ENCODE data around the gene LRRC15.
A peak's percentile ranks its signal among the peaks of the same experiment; 100 is the strongest.

LRRC15 gene

DNA sequence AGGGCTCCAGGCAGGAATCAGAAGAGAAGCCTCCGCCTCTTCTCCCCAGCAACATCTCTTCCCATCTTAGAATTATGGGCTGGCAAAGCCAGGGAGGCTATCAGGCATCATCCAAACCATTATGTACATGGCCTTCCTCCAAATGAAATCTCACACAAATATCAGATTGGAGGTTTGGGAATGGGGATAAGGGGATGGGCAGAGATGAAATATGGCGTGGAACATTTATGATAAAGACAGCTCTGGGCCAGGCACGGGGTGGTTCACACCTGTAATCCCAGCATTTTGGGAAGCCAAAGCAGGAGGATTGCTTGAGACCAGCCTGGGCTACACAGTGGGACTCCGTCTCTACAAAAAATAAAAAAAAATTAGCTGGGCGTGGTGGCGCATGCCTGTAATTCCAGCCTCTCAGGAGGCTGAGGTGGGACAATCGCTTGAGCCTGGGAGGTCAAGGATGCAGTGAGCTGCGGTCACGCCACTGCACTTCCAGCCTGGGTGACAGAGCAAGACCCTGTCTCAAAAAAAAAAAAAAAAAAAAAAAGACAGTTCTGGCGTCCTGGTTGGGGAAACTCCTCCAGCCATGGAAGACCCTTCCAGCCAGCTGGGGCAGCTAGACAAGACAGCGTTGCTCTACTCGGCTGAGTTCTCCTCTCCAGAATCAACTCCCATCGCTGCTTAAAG is 55.0 kb downstream of the LRRC15 start:
- no peak for DNase-seq

DNA sequence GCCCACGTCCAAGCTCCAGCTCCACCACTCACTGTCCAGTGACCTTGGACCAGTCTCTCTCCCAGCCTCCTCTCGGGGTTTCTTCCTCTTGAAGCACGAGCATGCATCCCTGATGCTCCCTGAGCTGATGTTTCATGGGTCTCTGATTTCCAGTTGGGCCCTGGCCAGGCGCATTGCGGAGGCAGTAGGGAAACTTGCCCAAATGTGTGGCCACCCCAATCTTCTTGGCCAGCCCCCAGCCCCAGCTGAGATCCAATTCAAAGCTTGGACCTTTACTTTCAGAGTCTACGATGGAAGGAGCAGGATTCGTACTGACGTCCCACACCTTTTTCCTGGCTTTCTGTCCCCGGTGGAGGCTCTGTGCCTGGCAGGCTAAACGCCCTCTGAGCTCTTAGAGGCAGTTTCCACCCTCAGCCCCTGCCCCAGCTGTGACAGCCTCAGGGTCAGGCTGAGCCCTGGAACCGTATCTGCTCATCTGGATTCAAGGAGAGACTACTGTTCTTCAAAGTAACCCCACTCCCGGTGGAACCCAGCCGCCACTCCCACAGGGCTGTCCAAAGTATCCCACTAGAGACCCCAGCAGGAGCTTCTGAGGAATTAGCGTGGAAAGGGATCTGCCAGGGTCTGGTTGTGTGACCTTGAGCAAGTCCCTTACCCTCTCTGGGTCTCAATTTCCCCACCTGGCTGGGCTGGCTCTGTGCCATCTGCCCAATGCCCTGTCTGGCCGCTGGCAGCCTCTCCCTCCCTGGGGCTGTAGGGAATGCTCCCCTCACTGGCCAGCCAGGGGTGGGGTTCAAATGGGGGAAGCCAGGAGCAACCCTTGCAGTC is 55.8 kb downstream of the LRRC15 start:
- no peak for DNase-seq

DNA sequence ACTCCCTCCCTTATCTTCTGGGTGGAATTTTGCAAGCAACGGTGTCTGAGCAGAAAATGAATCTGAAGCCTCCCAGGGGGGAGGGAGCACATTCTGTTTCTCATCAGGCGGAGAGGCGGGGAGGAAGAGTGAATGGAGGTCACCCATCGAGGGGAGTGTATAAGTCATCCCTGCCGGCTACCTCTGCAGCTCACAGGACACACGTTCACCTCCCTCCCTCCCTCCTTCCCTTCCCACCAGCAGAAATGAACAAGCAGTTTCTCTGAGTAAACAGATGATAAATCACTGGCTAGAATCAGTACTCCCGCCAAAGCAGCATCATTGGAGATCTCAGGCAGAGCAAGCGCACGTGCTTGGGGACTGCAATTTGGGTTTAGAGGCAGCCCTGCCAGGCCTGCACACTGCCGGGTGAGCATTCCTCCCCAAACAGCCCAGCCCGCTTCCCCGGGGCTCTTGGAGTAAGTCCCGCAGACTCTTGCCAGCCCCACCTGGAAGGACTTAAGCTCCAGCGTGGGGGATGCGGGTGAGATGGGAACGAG is 56.7 kb downstream of the LRRC15 start:
- no peak for DNase-seq

DNA sequence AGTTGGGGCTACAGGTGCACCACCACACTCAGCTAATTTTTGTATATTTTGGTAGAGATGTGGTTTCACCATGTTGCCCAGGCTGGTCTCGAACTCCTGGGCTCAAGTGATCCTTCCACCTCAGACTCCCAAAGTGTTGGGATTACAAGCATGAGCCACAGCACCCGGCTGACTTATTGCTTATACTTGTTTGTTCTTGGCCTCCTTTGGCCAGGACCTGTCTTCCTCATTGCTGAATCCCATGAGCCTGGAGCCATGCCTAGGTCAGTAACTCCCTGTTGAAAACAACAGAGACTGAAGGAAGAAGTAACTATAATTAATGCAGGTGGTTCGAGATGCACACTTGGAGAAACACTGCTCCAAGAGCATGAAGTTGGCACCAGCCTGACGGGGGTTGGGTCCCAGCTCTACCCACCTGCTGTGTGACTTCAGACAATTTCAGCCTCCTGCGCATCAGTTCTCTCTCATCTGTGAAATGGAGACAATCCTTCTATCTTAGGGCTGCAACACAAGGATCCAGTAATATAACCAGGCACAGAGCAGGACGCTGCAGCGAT is 57.3 kb downstream of the LRRC15 start:
- DNase-seq: no peak

DNA sequence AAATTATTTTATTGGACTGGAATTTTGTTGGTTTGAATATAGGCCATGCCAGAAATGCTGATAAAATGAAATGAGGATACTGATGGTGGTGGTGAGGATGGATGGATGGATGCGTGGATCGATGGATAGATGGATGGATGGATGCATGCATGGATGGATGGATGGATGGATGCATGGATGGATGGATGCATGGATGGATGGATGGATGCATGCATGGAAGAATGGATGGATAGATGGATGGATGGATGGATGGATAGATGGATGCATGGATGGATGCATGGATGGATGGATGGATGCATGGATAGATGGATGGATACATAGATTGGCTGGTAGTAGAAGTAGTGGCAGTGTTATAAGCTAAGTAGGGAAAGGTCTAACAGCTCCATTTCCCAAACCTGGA is 58.5 kb downstream of the LRRC15 start:
- DNase-seq: no peak

DNA sequence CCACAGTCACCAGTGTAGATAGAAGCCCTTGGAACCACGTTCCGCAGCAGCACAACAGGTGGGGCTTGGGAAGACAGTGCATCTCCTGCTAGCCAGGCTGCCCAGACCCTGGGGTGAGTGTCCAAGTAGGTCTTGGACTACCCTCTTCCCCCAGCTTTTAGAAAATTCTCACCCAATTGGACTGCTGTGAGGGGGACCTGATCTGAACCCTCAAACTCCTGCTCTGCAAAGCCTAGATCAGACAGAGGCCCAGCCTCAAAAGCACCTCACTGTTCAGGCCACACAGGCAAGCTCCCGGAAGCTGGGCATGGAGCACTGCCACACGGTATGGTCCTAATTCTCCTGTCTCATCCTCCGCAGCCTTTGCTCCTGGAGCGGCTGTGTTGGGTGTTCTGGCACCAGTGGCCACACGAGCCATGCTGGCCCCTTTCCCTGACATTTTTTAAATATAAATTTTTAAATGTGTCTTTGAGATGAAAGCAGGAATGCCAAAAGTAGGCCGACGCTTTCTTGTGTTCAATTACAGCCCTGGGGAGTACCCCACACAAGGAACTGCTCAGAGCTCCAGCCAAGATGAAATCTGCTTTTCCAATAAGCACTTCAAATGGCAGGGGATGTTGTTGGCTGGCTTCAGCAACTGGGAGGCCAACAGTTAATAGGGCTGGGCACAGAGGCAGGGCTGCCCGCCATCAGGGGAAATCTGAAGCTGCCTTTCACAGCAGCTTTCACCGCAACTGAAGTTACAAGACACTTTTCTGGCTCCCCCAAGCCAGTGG is 59.3 kb downstream of the LRRC15 start:
- DNase-seq: no peak

DNA sequence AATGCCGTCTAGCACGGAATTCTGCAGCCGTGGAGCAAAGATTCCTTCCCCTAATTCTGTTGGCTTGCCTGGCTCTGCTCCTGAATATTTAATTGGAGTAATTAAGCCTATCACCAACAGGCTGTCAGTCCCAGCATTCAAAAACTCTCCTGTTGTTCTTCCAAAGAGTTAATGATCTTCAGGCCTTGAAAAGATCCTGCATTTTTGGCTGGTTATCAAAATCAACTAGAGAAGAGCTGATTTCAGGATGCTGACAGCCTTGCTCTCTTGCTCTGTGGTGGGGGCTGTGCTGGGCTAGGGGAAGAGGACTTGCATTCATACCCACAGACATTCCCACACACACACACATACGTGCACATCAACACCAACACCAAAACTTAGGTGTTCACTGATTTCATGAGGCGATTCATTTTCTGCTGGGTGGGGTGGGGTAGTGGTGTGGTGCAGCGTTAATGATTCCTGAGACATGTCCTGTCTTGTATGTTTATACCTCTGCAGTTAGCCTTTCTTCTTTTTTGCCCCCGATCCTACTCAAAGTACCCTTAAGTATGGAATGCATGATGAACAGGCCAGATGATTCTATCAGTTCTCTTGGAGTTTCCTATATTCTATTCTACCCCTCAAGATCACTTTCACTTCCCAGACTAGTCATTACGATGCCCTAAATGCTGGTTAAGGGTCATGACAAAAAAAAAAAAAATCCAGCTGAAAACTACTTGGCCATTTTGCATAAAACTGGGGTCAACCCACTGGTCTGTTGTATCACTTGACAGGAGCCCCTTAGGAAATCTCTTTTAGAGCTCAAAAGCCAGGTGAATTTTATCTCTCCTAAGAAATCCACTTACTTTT is 60.7 kb downstream of the LRRC15 start:
- peak; percentile 32 for DNase-seq

DNA sequence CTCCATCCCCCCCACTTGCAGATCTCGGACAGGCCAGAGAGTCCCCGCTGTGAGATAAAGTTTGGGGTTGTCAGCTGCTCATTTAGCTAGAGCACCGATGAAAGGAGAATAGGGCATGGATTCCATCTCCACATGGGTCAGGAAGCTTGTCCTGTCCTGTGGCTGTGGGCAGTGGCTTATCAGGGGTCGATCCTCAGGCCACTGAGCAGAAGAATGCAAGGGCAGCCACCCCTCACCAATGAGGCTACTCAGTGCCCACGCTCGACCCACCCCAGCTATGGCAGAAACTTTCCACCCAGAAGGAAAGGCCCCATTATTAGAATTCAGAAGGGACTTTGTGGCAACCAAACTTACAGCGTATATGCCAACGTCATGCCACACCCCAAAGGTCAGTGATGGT is 61.7 kb downstream of the LRRC15 start:
- no peak for DNase-seq

DNA sequence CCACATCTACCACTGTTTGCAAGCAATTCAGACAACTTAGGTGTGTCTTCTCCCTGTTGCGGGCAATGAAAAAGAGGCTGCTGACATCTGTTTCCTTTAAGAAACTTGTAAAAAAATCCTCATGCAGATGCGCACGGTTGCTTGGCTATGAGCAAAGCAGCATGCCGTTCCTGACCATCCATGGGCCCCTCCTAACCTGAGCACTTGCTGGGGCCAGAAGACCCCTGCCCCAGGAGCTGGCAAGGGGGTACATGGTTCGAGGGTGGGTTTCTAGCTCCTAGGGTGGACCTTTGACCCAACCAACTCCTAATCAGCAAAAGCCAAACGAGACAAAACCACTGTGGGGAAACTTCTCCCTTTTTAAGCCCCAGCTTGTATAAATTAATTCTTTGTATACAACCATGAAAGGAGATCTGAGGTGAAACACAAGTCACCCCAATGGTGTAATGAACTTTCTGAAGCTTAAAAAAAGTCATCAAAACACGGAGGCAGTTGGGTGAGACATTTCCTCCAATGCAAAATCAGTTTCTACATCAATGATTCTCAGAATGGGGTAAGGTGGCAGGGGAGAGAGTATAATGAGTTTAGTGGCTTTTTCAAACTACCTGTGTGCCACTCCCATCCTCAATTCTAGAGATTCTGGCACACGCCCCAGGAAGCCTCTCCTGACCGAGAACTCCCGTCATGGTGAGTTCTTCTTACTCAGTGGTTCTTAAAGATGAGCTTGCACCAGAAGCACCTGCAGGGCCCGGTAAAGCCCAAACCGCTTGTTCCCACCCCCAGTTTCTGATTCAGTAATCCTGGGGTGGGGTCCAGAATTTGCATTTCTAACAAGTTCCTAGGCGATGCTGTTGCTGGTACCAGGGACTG is 62.5 kb downstream of the LRRC15 start:
- no peak for DNase-seq

DNA sequence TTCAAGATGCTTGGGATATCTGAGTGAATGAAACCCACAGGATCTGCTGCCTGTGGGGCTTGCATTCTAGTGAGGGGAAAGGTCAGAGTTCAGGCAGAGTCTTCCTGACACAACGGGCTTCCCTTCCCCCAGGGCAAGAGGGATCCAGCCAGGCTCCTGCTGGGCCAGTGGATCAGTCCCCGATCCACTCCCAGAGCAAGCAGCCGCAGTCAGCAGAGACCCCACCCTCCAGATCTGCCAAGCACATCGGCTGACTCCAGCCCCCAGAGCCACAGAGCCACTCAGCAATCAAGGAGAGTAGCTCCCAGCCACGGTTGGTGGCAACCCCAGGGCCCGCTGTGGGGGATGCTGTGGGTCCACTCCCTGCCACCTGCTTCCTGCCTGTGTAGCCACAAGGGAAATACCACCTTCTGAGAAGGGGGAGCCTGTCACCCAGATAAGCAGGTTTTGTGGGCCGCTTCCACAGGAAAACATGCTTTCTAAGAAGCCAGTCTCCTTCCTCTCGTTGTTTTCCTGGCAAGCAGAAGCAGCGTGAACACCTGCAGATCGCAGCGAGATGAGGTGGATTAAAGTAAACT is 63.3 kb downstream of the LRRC15 start:
- no peak for DNase-seq

DNA sequence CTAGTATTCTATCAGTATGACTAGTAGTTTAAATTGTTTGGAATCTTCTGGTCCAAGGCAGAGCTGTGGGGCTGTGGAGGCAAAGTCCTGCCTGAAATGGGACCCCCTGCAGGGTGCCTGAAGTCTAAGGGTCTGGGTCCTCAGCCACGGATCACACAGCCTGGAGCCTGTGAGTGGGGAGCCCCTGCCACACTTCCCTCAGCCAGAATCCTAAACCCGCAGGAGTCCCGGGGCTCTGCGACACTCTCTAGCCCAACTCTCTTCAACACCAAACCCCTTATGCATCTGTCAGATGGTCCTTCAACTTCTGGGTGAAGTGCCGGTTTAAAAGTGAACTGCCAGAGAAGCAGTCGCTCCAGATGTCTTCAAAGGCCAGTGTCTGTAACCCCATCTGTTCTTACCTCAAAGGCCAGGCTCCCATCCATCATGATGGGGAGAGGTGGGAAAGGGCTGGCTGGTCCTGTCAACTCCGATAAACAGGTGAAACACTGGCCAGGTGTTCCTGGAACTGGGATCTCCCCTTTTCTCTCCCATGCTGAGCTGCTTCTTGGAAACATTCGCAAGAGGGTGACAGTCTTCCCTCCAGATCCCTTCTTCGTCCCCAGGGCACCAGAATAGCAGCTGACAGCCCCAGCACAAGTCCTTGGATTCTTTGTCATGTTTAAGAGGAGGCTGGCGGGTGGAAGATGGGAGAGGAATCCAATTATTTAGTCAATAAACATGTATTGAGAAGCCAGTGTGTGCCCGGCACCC is 64.0 kb downstream of the LRRC15 start:
- DNase-seq: no peak
